ENCODE measurements around the gene ORM1. TPM values are rescaled to one million over a fixed set of nuclear protein-coding genes. Genes with fewer than 3 reads are reported as not detected.

ORM1 gene
- total and polyA plus RNA-seq, 10 of the 15 experiments (the other 5 are each of a cell fraction or from before 2014, with no cell fraction given): 4.4 TPM; not detected in 9

DNA sequence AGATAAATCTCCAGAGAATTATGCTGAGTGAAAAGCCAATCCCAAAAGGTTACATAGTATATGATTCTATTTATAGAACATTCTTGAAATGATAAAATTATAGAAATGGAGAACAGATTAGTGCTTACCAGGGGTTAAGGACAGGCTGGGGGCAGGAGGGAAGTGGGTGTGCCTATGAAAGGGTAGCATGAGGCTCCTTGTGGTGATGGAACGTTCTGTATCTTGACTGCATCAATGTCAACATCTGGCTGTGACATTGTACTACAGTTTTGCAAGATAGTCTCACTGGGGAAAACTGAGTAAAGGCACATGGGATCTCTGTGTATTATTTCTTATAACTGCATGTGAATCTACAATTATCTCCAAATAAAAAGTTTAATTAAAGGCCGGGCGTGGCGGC is 29.0 kb downstream of the ORM1 start:
- Histone ChIP-seq H4K20me1 (ENCODE audit: control insufficient read depth, insufficient read depth) (no peaks in the 10 kb centered on the region), H3K4me3 (no peak overlapping the region), H3K79me2 (ENCODE audit: control insufficient read depth, insufficient read depth, low read length) (no peaks in the 10 kb centered on the region), H3K27ac (ENCODE audit: control insufficient read depth, insufficient read depth) (no peak overlapping the region), H3K9ac (ENCODE audit: control insufficient read depth, insufficient read depth, low read length) (no peak overlapping the region), H3K9me3 (replicated peaks; ENCODE audit: control insufficient read depth, insufficient read depth, low read length) (no peaks in the 10 kb centered on the region), H3K36me3 (ENCODE audit: control insufficient read depth in 2 of 2, insufficient read depth in 2 of 2, low read length in 1 of 2) (peaks cover 41 to 52% of the 10 kb centered on the region in 2 experiments), H3K4me1 (ENCODE audit: control insufficient read depth, insufficient read depth, low read length) (peaks cover 25% of the 10 kb centered on the region), H2AFZ (ENCODE audit: control insufficient read depth, low read depth, low read length) (no peak overlapping the region), H3K27me3 (replicated peaks in 1 of 2; ENCODE audit: control insufficient read depth in 2 of 2, insufficient read depth in 2 of 2, low read length in 1 of 2) (no peaks in the 10 kb centered on the region), H3K4me2 (ENCODE audit: control insufficient read depth, insufficient read depth) (no peak overlapping the region)
- no TSS peak for BruUV-seq (replicated peaks)
- ATAC-seq: no peak
- POLR2A ChIA-PET: interaction anchor here (1.0 to 5.1 kb wide), 2 partner anchors 12 to 38 kb away, joined by 7 to 24 read pairs; no protein-coding TSS in a partner anchor
- intact Hi-C loops (cut with micrococcal nuclease; ENCODE audit: unreplicated experiment) (no loop called here), in situ Hi-C loops (cut with MboI) (no loop called here)
- TF ChIP-seq NBN (IDR thresholded peaks at IDR 0.05): no peak
- TF ChIP-seq, protein P1, sequence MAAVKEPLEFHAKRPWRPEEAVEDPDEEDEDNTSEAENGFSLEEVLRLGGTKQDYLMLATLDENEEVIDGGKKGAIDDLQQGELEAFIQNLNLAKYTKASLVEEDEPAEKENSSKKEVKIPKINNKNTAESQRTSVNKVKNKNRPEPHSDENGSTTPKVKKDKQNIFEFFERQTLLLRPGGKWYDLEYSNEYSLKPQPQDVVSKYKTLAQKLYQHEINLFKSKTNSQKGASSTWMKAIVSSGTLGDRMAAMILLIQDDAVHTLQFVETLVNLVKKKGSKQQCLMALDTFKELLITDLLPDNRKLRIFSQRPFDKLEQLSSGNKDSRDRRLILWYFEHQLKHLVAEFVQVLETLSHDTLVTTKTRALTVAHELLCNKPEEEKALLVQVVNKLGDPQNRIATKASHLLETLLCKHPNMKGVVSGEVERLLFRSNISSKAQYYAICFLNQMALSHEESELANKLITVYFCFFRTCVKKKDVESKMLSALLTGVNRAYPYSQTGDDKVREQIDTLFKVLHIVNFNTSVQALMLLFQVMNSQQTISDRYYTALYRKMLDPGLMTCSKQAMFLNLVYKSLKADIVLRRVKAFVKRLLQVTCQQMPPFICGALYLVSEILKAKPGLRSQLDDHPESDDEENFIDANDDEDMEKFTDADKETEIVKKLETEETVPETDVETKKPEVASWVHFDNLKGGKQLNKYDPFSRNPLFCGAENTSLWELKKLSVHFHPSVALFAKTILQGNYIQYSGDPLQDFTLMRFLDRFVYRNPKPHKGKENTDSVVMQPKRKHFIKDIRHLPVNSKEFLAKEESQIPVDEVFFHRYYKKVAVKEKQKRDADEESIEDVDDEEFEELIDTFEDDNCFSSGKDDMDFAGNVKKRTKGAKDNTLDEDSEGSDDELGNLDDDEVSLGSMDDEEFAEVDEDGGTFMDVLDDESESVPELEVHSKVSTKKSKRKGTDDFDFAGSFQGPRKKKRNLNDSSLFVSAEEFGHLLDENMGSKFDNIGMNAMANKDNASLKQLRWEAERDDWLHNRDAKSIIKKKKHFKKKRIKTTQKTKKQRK (IDR thresholded peaks at IDR 0.05; ENCODE audit: low read depth, low read length): no peak
- TF ChIP-seq TCF12 (IDR thresholded peaks at IDR 0.05; ENCODE audit: low read depth, low read length): no peak
- TF ChIP-seq POLR2AphosphoS5 (IDR thresholded peaks at IDR 0.05; ENCODE audit: low read length): no peak
- no peak for TF ChIP-seq WRNIP1 (IDR thresholded peaks at IDR 0.05; ENCODE audit: borderline replicate concordance, low read depth, low read length)
- TF ChIP-seq, protein P2, sequence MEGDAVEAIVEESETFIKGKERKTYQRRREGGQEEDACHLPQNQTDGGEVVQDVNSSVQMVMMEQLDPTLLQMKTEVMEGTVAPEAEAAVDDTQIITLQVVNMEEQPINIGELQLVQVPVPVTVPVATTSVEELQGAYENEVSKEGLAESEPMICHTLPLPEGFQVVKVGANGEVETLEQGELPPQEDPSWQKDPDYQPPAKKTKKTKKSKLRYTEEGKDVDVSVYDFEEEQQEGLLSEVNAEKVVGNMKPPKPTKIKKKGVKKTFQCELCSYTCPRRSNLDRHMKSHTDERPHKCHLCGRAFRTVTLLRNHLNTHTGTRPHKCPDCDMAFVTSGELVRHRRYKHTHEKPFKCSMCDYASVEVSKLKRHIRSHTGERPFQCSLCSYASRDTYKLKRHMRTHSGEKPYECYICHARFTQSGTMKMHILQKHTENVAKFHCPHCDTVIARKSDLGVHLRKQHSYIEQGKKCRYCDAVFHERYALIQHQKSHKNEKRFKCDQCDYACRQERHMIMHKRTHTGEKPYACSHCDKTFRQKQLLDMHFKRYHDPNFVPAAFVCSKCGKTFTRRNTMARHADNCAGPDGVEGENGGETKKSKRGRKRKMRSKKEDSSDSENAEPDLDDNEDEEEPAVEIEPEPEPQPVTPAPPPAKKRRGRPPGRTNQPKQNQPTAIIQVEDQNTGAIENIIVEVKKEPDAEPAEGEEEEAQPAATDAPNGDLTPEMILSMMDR (IDR thresholded peaks at IDR 0.05 in 2 of 3, conservative IDR thresholded peaks at IDR 0.05 in 1 of 3; ENCODE audit: control insufficient read depth in 2 of 3, extremely low read depth in 1 of 3, insufficient read depth in 1 of 3, low read depth in 3 of 3, low read length in 3 of 3): no peak
- TF ChIP-seq FOXK2 (IDR thresholded peaks at IDR 0.05): no peak
- TF ChIP-seq PML (IDR thresholded peaks at IDR 0.05; ENCODE audit: low read length): no peak
- TF ChIP-seq MXI1 (IDR thresholded peaks at IDR 0.05; ENCODE audit: low read depth, low read length): no peak
- TF ChIP-seq RELA (IDR thresholded peaks at IDR 0.05; ENCODE audit: borderline replicate concordance, partially characterized antibody): no peak
- TF ChIP-seq SREBF1 (IDR thresholded peaks at IDR 0.05; ENCODE audit: low read length): no peak
- TF ChIP-seq CBX3 (IDR thresholded peaks at IDR 0.05; ENCODE audit: borderline replicate concordance, low read depth): no peak
- TF ChIP-seq NR2F1 (conservative IDR thresholded peaks at IDR 0.05): no peak
- no peak for TF ChIP-seq ESRRA (IDR thresholded peaks at IDR 0.05; ENCODE audit: low read length)
- no peak for DNase-seq (ENCODE audit: low read depth, low spot score)
- CTCF ChIA-PET: interaction anchor here (1.0 to 3.3 kb wide), 2 partner anchors 13 to 33 kb away, joined by 3 to 18 read pairs; no protein-coding TSS in a partner anchor
- FAIRE-seq: no peak
- SMC1A ChIA-PET (ENCODE audit: uncharacterized antibody, unreplicated experiment): interaction anchor here (0.6 to 1.8 kb wide), 4 partner anchors 10 to 45 kb away, joined by 3 to 9 read pairs (median 5); no protein-coding TSS in a partner anchor
- RAD21 ChIA-PET (ENCODE audit: unreplicated experiment): no interaction called here
- WGBS (ENCODE audit: insufficient coverage, insufficient replicate concordance, low lambda C conversion rate, missing lambda C conversion rate): 85% methylated on average over 4 of the region's 4 CpGs

Data from GM12878 (cell line).